Measurements from ENCODE around the gene PSMC5.
A peak's percentile ranks its signal among the peaks of the same experiment; 100 is the strongest.

Gene PSMC5

GRCh38 chr17:63819585-63820537 is 7.4 kb upstream of the PSMC5 start:
- Histone ChIP-seq H3K27ac (ENCODE audit: insufficient read depth, low read depth, low read length, poor library complexity, severe bottlenecking) (no peak overlapping the region), H3K4me1 (ENCODE audit: control insufficient read depth, insufficient read depth, low read length) (no peaks in the 10 kb centered on the region), H3K36me3 (ENCODE audit: control insufficient read depth, insufficient read depth, low read length) (peaks cover 87% of the 10 kb centered on the region), H3K9me3 (ENCODE audit: control insufficient read depth, low read length) (no peaks in the 10 kb centered on the region), H3K4me3 (ENCODE audit: insufficient read depth, low read depth, low read length) (no peak overlapping the region), H3K27me3 (ENCODE audit: control insufficient read depth, insufficient read depth, low read length, poor library complexity, severe bottlenecking) (no peaks in the 10 kb centered on the region)
- 92 to 93% methylated on average over 21 of the region's 21 CpGs for WGBS, 2 experiments

GRCh38 chr17:63820963-63821561 is 6.2 kb upstream of the PSMC5 start:
- no peak overlapping the region for H3K27ac ChIP-seq (ENCODE audit: insufficient read depth, low read depth, low read length, poor library complexity, severe bottlenecking)
- H3K27me3 ChIP-seq (ENCODE audit: control insufficient read depth, insufficient read depth, low read length, poor library complexity, severe bottlenecking) = no peaks in the 10 kb centered on the region
- 92 to 95% methylated on average over 10 of the region's 10 CpGs for WGBS, 2 experiments
- H3K4me1 ChIP-seq (ENCODE audit: control insufficient read depth, insufficient read depth, low read length) = peaks cover 4% of the 10 kb centered on the region
- peaks cover 86% of the 10 kb centered on the region for H3K36me3 ChIP-seq (ENCODE audit: control insufficient read depth, insufficient read depth, low read length)
- no peaks in the 10 kb centered on the region for H3K9me3 ChIP-seq (ENCODE audit: control insufficient read depth, low read length)
- H3K4me3 ChIP-seq (ENCODE audit: insufficient read depth, low read depth, low read length) = no peak overlapping the region

- H3K36me3 ChIP-seq (ENCODE audit: control insufficient read depth, insufficient read depth, low read length) = peaks cover 79% of the 10 kb centered on the region
- no peaks in the 10 kb centered on the region for H3K27me3 ChIP-seq (ENCODE audit: control insufficient read depth, insufficient read depth, low read length, poor library complexity, severe bottlenecking)
- peaks cover 6% of the 10 kb centered on the region for H3K4me1 ChIP-seq (ENCODE audit: control insufficient read depth, insufficient read depth, low read length)
- H3K27ac ChIP-seq (ENCODE audit: insufficient read depth, low read depth, low read length, poor library complexity, severe bottlenecking) = no peak overlapping the region
- no peaks in the 10 kb centered on the region for H3K9me3 ChIP-seq (ENCODE audit: control insufficient read depth, low read length)
- WGBS, 2 experiments = 94% methylated on average over 6 of the region's 6 CpGs
- H3K4me3 ChIP-seq (ENCODE audit: insufficient read depth, low read depth, low read length) = no peak overlapping the region
Measured at GRCh38 chr17:63821804-63822203, 5.4 kb upstream of the PSMC5 start.

- Histone ChIP-seq H3K36me3 (ENCODE audit: control insufficient read depth, insufficient read depth, low read length) (peaks cover 72% of the 10 kb centered on the region), H3K9me3 (ENCODE audit: control insufficient read depth, low read length) (no peaks in the 10 kb centered on the region), H3K27ac (ENCODE audit: insufficient read depth, low read depth, low read length, poor library complexity, severe bottlenecking) (no peak overlapping the region), H3K4me3 (ENCODE audit: insufficient read depth, low read depth, low read length) (no peak overlapping the region), H3K27me3 (ENCODE audit: control insufficient read depth, insufficient read depth, low read length, poor library complexity, severe bottlenecking) (no peaks in the 10 kb centered on the region), H3K4me1 (ENCODE audit: control insufficient read depth, insufficient read depth, low read length) (peaks cover 6% of the 10 kb centered on the region)
Measured at GRCh38 chr17:63822537-63822936, 4.7 kb upstream of the PSMC5 start.

GRCh38 chr17:63823659-63824331 is 3.4 kb upstream of the PSMC5 start:
- H3K27me3 ChIP-seq (ENCODE audit: control insufficient read depth, insufficient read depth, low read length, poor library complexity, severe bottlenecking) = no peaks in the 10 kb centered on the region
- peaks cover 59% of the 10 kb centered on the region for H3K36me3 ChIP-seq (ENCODE audit: control insufficient read depth, insufficient read depth, low read length)
- no peak overlapping the region for H3K4me3 ChIP-seq (ENCODE audit: insufficient read depth, low read depth, low read length)
- no peak overlapping the region for H3K27ac ChIP-seq (ENCODE audit: insufficient read depth, low read depth, low read length, poor library complexity, severe bottlenecking)
- peaks cover 13% of the 10 kb centered on the region for H3K4me1 ChIP-seq (ENCODE audit: control insufficient read depth, insufficient read depth, low read length)
- H3K9me3 ChIP-seq (ENCODE audit: control insufficient read depth, low read length) = no peaks in the 10 kb centered on the region
- 93 to 97% methylated on average over 13 of the region's 13 CpGs for WGBS, 2 experiments

GRCh38 chr17:63824362-63824761 is 2.9 kb upstream of the PSMC5 start:
- Histone ChIP-seq H3K4me3 (ENCODE audit: insufficient read depth, low read depth, low read length) (no peak overlapping the region), H3K4me1 (ENCODE audit: control insufficient read depth, insufficient read depth, low read length) (peaks cover 13% of the 10 kb centered on the region), H3K27me3 (ENCODE audit: control insufficient read depth, insufficient read depth, low read length, poor library complexity, severe bottlenecking) (no peaks in the 10 kb centered on the region), H3K9me3 (ENCODE audit: control insufficient read depth, low read length) (no peaks in the 10 kb centered on the region), H3K36me3 (ENCODE audit: control insufficient read depth, insufficient read depth, low read length) (peaks cover 55% of the 10 kb centered on the region), H3K27ac (ENCODE audit: insufficient read depth, low read depth, low read length, poor library complexity, severe bottlenecking) (no peak overlapping the region)
- 93 to 96% methylated on average over 9 of the region's 9 CpGs for WGBS, 2 experiments

- H3K27ac ChIP-seq (ENCODE audit: insufficient read depth, low read depth, low read length, poor library complexity, severe bottlenecking) = peak overlapping the region; percentile 85
- H3K27me3 ChIP-seq (ENCODE audit: control insufficient read depth, insufficient read depth, low read length, poor library complexity, severe bottlenecking) = no peaks in the 10 kb centered on the region
- H3K4me1 ChIP-seq (ENCODE audit: control insufficient read depth, insufficient read depth, low read length) = peaks cover 13% of the 10 kb centered on the region
- peaks cover 56% of the 10 kb centered on the region for H3K36me3 ChIP-seq (ENCODE audit: control insufficient read depth, insufficient read depth, low read length)
- WGBS, 2 experiments = 2% methylated on average over 31 of the region's 31 CpGs
- H3K9me3 ChIP-seq (ENCODE audit: control insufficient read depth, low read length) = no peaks in the 10 kb centered on the region
- peak overlapping the region; percentile 82 for H3K4me3 ChIP-seq (ENCODE audit: insufficient read depth, low read depth, low read length)
Measured at GRCh38 chr17:63826468-63827001, 696 bp upstream of the PSMC5 start.

- Histone ChIP-seq H3K4me1 (ENCODE audit: control insufficient read depth, insufficient read depth, low read length) (peaks cover 13% of the 10 kb centered on the region), H3K27me3 (ENCODE audit: control insufficient read depth, insufficient read depth, low read length, poor library complexity, severe bottlenecking) (no peaks in the 10 kb centered on the region), H3K9me3 (ENCODE audit: control insufficient read depth, low read length) (no peaks in the 10 kb centered on the region), H3K4me3 (ENCODE audit: insufficient read depth, low read depth, low read length) (peak overlapping the region; percentile 82), H3K27ac (ENCODE audit: insufficient read depth, low read depth, low read length, poor library complexity, severe bottlenecking) (no peak overlapping the region), H3K36me3 (ENCODE audit: control insufficient read depth, insufficient read depth, low read length) (peaks cover 64% of the 10 kb centered on the region)
- 3 to 4% methylated on average over 19 of the region's 19 CpGs for WGBS, 2 experiments
Measured at GRCh38 chr17:63827801-63828221, 580 bp downstream of the PSMC5 start.

- peaks cover 13% of the 10 kb centered on the region for H3K4me1 ChIP-seq (ENCODE audit: control insufficient read depth, insufficient read depth, low read length)
- H3K36me3 ChIP-seq (ENCODE audit: control insufficient read depth, insufficient read depth, low read length) = peaks cover 65% of the 10 kb centered on the region
- WGBS, 2 experiments = 91 to 97% methylated on average over 3 of the region's 3 CpGs
- no peaks in the 10 kb centered on the region for H3K27me3 ChIP-seq (ENCODE audit: control insufficient read depth, insufficient read depth, low read length, poor library complexity, severe bottlenecking)
- no peaks in the 10 kb centered on the region for H3K9me3 ChIP-seq (ENCODE audit: control insufficient read depth, low read length)
- H3K27ac ChIP-seq (ENCODE audit: insufficient read depth, low read depth, low read length, poor library complexity, severe bottlenecking) = no peak overlapping the region
- H3K4me3 ChIP-seq (ENCODE audit: insufficient read depth, low read depth, low read length) = no peak overlapping the region
Measured at GRCh38 chr17:63828936-63829335, 1.7 kb downstream of the PSMC5 start.

- Histone ChIP-seq H3K27ac (ENCODE audit: insufficient read depth, low read depth, low read length, poor library complexity, severe bottlenecking) (no peak overlapping the region), H3K27me3 (ENCODE audit: control insufficient read depth, insufficient read depth, low read length, poor library complexity, severe bottlenecking) (no peaks in the 10 kb centered on the region), H3K4me3 (ENCODE audit: insufficient read depth, low read depth, low read length) (no peak overlapping the region), H3K36me3 (ENCODE audit: control insufficient read depth, insufficient read depth, low read length) (peaks cover 58% of the 10 kb centered on the region), H3K9me3 (ENCODE audit: control insufficient read depth, low read length) (no peaks in the 10 kb centered on the region), H3K4me1 (ENCODE audit: control insufficient read depth, insufficient read depth, low read length) (peaks cover 13% of the 10 kb centered on the region)
- 92 to 94% methylated on average over 5 of the region's 5 CpGs for WGBS, 2 experiments
Measured at GRCh38 chr17:63830278-63830677, 3.0 kb downstream of the PSMC5 start.
